Measurements from ENCODE around the gene TBC1D32.

- TF ChIP-seq CTCF (IDR thresholded peaks at IDR 0.05) (no peak), POLR2A (IDR thresholded peaks at IDR 0.05) (no peak)
Observed at GRCh38 chr6:121134922-121135321, 199.4 kb downstream of the TBC1D32 start.
